AG10803 (cell line): ENCODE results near the gene CEP295NL.
"Not testable (repeated sequence)": the region's sequence is repeated elsewhere in the genome, so short reads cannot be mapped to it uniquely, and the experiment has no call there.

ENCODE experiments used
- DNase-seq: peaks from one replicate; pipeline ENCODE4 v3.0.0; 2010; ENCODE audit warnings: low read depth
- H3K4me3 ChIP-seq: 2 replicates; pipeline ENCODE4 v1.5.1; 2011; ENCODE audit warnings: mild to moderate bottlenecking, low read length, control low read depth
- TF ChIP-seq, protein P1 (sequence below): conservative IDR thresholded peaks from 2 replicates; pipeline ENCODE4 v1.5.1; 2011; ENCODE audit warnings: mild to moderate bottlenecking, low read length, control low read depth, inconsistent platforms

Gene CEP295NL

DNA sequence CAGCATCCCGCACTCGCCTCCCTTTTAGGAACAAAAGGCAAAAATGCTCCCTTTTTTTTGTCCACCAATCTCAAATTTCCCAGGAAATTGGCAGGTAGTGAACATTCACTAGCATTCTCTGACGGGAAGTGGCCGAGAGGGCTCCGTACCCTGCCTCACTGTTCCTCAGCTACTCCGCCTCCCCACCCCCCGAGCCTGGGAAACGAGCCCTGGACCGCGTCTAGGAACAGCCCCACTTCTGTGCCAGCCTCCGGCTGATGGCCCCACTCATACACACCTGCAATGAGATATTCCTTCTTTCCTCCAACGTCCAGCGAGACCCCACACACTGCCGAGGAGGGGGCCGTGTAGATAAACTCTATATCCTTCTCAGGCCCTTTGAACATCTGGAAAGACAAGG lies 32.4 kb downstream of the CEP295NL start:
- TF ChIP-seq, protein P1, sequence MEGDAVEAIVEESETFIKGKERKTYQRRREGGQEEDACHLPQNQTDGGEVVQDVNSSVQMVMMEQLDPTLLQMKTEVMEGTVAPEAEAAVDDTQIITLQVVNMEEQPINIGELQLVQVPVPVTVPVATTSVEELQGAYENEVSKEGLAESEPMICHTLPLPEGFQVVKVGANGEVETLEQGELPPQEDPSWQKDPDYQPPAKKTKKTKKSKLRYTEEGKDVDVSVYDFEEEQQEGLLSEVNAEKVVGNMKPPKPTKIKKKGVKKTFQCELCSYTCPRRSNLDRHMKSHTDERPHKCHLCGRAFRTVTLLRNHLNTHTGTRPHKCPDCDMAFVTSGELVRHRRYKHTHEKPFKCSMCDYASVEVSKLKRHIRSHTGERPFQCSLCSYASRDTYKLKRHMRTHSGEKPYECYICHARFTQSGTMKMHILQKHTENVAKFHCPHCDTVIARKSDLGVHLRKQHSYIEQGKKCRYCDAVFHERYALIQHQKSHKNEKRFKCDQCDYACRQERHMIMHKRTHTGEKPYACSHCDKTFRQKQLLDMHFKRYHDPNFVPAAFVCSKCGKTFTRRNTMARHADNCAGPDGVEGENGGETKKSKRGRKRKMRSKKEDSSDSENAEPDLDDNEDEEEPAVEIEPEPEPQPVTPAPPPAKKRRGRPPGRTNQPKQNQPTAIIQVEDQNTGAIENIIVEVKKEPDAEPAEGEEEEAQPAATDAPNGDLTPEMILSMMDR, result no peak
- no peak for DNase-seq
- no peak overlapping the region for H3K4me3 ChIP-seq

DNA sequence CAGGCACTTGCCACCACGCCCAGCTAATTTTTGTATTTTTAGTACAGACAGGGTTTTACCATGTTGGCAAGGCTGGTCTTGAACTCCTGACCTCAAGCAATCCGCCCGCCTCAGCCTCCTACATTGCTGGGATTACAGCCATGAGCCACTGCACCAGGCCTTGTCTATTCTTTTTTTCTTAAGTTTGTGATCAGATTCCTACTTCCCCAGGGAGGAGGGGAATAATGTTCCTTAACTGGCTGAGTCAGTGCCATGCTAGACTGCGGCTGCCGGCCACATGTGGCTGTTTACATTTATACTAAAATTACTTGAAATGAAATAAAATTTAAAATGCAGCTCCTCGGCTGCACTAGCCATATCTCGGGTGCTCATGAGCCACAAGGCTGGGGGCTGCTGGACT lies 34.6 kb downstream of the CEP295NL start:
- peak; percentile 83 for DNase-seq
- TF ChIP-seq, protein P1, result no peak
- H3K4me3 ChIP-seq, result no peak overlapping the region

DNA sequence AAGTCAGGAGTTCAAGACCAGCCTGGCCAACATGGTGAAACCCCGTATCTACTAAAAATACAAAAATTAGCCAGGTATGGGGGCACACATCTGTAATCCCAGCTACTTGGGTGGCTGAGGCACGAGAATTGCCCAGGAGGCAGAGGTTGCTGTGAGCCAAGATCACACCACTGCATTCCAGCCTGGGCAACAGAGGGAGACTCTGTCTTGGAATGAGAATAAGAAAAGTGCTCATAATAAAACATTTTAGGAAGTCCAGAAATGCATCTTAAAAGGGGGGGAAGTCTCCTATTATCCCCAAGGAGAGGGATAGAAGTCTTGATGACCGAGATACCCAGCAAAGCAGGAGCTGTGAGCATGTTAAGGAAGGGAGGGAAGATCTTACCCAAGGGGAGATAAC lies 36.0 kb downstream of the CEP295NL start:
- H3K4me3 ChIP-seq, DNase-seq: not testable (repeated sequence)

DNA sequence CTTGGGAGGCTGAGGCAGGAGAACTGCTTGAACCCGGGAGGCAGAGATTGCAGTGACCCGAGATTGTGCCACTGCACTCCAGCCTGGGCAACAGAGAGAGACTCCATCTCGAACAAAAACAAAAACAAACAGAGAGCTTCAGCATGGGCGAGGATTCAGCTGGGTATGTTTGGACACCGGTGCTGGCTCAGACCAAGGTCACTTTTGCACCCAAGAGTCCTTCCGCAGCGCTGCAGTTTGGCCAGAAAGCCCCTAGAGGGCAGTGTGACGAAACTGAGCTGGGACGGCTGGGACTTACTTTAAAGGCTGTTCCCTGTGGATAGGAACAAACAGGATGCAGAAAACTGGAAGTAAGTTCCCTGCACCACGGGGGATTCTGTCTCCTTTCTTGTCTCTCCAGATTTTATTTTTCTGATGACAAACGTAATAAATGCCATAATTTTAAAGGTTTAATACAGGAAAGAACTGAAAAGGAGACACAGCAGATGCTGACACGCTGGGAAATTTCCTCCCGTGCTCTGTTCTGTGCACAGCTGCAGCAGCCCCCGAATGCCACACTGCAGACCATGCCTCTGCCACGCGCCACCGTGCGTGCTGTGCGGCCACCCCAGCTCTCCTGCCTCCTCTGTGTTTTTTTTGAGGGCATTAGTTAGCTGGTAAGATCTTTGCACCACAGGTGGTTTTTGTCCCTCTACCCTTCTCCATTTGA lies 37.2 kb downstream of the CEP295NL start:
- TF ChIP-seq, protein P1, result peak; percentile 95
- H3K4me3 ChIP-seq, result no peak overlapping the region
- peak; percentile 68 for DNase-seq

DNA sequence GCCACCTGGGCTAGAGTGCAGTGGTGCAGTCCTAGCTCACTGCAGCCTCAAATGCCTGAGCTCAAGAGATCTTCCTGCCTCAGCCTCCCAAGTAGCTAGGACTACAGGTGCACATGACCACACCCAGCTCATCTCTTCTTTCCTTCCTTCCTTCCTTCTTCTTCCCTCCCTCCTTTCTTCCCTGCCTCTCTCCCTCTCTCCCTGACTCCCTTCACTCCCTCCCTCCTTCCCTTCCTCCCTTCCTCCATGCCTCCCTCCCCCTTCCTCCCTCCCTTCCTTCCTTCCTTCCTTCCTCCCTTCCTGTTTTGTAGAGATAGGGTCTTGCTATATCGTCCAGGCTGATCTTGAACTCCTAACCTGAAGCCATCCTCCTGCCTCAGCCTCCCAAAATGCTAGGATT lies 38.9 kb downstream of the CEP295NL start:
- no peak overlapping the region for H3K4me3 ChIP-seq
- DNase-seq, result no peak
- TF ChIP-seq, protein P1, result no peak

DNA sequence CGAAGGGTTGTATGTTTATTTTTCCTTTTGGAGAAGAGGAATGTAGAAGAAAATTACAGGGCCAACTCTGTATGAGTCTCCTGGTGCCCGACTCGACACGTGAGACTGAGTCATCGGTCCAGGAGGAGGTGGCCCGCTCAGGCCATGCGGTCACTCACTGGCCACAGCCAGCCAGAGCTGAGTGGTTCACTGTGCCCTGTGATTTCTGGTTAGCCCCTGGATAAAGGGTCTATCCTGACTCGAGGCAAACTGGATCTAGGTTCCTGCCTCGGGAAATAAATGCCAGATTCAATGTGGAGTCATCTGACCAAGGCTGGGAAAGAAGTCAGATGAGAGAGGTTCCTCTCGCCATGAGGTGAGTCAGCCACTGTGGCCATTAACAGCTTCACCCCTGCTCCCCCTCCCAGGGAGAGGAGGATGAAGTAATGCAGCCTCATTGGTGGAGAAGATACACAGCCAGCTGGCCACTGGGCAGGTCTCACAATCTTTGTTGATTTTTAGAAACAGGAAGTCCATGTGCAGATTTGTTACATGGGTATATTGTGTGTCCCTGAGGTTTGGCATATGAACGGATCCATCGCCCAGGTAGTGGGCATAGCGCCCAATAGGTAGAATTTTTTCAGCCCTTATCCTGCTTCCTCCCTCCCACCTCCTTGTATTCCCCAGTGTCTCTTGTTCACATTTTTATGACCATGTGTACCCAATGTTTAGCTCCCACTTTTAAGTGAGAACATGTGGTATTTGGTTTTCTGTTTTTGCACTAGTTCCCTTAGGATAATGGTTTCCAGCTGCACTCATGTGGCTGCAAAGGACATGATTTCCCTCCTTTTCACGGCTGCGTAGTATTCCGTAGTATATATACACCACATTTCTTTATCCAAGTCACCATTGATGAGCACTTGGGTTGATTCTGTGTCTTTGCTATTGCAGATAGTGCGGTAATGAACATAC lies 40.7 kb downstream of the CEP295NL start:
- H3K4me3 ChIP-seq, result peak overlapping the region; percentile 23; the same call in 1 of the 2 replicates
- DNase-seq, result peak; percentile 95
- TF ChIP-seq, protein P1, result no peak

DNA sequence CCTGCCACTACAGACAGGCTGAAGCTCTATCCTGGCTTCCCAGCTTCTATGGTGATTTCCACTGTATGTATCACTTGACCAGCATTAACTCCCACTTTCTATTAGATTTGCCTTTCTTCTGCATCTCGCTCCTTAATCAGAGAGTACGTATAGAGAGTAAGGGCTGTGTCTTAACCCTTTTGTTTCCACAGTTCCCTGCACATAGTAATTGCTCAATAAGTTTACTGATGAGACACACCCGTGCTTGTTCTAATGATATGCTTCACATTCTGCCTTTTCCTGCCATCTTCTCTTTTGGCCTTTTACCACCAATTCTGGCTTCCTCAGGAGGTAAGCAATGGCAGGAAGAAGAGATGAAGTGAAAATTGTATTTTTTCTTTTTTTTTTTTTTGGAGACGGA lies 41.8 kb downstream of the CEP295NL start:
- no peak overlapping the region for H3K4me3 ChIP-seq
- no peak for DNase-seq
- TF ChIP-seq, protein P1, result no peak
